GM23338 (cell line): ENCODE measurements around the gene DFFB.

Source experiments
- CREB1 ChIP-seq: fragments of 250-450 bp; sonication (Bioruptor Pico); IDR thresholded peaks from 2 replicates; pipeline ENCODE4 v1.5.0; 2020; ENCODE audit warnings: low read depth, mild to moderate bottlenecking, moderate library complexity
- EZH2 ChIP-seq: fragments of 200-600 bp; sonication (generic); IDR thresholded peaks from one replicate; pipeline ENCODE4 v1.8.0; 2017; ENCODE audit warnings: antibody characterized with exemption, mild to moderate bottlenecking, low read depth; ENCODE audit not compliant: unreplicated experiment
- EZH2phosphoT487 ChIP-seq: fragments of 200-600 bp; sonication (generic); IDR thresholded peaks from one replicate; pipeline ENCODE4 v1.8.1; 2018; ENCODE audit warnings: antibody characterized with exemption; ENCODE audit not compliant: unreplicated experiment
- JUNB ChIP-seq: IDR thresholded peaks from one replicate; pipeline ENCODE4 v1.6.1; 2016; ENCODE audit warnings: antibody characterized with exemption; ENCODE audit not compliant: unreplicated experiment
- NANOG ChIP-seq: IDR thresholded peaks from 2 replicates; pipeline ENCODE4 v1.6.1; 2016; ENCODE audit warnings: antibody characterized with exemption, borderline replicate concordance
- POLR2AphosphoS5 ChIP-seq: IDR thresholded peaks from 2 replicates; pipeline ENCODE4 v1.6.1; 2016; ENCODE audit warnings: antibody characterized with exemption, low read depth
- ZNF114 ChIP-seq: fragments of 250-450 bp; sonication (Bioruptor Pico); IDR thresholded peaks from 2 replicates; pipeline ENCODE4 v1.5.0; 2020; ENCODE audit warnings: mild to moderate bottlenecking, moderate library complexity
- TF ChIP-seq, protein P1 (sequence below), 2 experiments: fragments of 200-600 bp in 1 of 2; sonication (generic) in 1 of 2; conservative IDR thresholded peaks; 2 replicates each; pipeline versions ENCODE4 v1.5.1 to v1.6.1; 2016 to 2017; ENCODE audit warnings: antibody characterized with exemption in 2 of 2, low read depth in 2 of 2, mild to moderate bottlenecking in 2 of 2, moderate library complexity in 1 of 2
- TF ChIP-seq, protein P2 (sequence below): IDR thresholded peaks from one replicate; pipeline ENCODE4 v1.6.1; 2018; ENCODE audit warnings: antibody characterized with exemption; ENCODE audit not compliant: unreplicated experiment

DNA sequence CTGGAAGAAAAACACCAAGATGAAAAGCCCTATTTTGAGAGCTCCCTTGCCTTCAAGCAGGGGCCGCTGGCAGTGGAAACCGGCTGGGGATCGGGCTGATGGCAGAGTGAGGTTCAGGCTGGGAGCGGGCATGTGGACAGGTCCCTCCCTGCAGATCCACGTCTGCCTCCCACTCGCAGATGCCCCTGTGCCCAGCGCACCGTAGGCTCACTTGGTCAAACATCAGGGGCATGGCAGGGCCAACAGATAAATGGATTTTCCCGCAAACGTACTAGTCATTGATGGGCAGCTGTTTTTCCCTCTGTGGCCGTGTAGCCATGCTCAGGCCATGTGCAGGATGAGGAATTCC is 49.4 kb downstream of the DFFB start:
- TF ChIP-seq, protein P1, sequence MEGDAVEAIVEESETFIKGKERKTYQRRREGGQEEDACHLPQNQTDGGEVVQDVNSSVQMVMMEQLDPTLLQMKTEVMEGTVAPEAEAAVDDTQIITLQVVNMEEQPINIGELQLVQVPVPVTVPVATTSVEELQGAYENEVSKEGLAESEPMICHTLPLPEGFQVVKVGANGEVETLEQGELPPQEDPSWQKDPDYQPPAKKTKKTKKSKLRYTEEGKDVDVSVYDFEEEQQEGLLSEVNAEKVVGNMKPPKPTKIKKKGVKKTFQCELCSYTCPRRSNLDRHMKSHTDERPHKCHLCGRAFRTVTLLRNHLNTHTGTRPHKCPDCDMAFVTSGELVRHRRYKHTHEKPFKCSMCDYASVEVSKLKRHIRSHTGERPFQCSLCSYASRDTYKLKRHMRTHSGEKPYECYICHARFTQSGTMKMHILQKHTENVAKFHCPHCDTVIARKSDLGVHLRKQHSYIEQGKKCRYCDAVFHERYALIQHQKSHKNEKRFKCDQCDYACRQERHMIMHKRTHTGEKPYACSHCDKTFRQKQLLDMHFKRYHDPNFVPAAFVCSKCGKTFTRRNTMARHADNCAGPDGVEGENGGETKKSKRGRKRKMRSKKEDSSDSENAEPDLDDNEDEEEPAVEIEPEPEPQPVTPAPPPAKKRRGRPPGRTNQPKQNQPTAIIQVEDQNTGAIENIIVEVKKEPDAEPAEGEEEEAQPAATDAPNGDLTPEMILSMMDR (conservative IDR thresholded peaks at IDR 0.05; ENCODE audit: low read depth in 2 of 2): no peak
- no peak for TF ChIP-seq POLR2AphosphoS5
- TF ChIP-seq EZH2: no peak
- TF ChIP-seq, protein P2, sequence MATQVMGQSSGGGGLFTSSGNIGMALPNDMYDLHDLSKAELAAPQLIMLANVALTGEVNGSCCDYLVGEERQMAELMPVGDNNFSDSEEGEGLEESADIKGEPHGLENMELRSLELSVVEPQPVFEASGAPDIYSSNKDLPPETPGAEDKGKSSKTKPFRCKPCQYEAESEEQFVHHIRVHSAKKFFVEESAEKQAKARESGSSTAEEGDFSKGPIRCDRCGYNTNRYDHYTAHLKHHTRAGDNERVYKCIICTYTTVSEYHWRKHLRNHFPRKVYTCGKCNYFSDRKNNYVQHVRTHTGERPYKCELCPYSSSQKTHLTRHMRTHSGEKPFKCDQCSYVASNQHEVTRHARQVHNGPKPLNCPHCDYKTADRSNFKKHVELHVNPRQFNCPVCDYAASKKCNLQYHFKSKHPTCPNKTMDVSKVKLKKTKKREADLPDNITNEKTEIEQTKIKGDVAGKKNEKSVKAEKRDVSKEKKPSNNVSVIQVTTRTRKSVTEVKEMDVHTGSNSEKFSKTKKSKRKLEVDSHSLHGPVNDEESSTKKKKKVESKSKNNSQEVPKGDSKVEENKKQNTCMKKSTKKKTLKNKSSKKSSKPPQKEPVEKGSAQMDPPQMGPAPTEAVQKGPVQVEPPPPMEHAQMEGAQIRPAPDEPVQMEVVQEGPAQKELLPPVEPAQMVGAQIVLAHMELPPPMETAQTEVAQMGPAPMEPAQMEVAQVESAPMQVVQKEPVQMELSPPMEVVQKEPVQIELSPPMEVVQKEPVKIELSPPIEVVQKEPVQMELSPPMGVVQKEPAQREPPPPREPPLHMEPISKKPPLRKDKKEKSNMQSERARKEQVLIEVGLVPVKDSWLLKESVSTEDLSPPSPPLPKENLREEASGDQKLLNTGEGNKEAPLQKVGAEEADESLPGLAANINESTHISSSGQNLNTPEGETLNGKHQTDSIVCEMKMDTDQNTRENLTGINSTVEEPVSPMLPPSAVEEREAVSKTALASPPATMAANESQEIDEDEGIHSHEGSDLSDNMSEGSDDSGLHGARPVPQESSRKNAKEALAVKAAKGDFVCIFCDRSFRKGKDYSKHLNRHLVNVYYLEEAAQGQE: no peak
- no peak for TF ChIP-seq EZH2phosphoT487
- TF ChIP-seq CREB1: no peak
- no peak for TF ChIP-seq JUNB
- no peak for TF ChIP-seq NANOG
- TF ChIP-seq ZNF114 (CRISPR knock-in tag): no peak
